GM12873 (cell line): ENCODE measurements around the gene LSM7.
A peak's percentile ranks its signal among the peaks of the same experiment; 100 is the strongest.

Experiments used
- CTCF ChIP-seq: IDR thresholded peaks from 2 replicates; pipeline ENCODE4 v1.5.1; 2012; ENCODE audit warnings: low read depth, mild to moderate bottlenecking, moderate library complexity, low read length, control low read depth; ENCODE audit not compliant: insufficient read depth; ENCODE audit errors: missing control alignments

LSM7 gene

GRCh38 chr19:2280633-2281264 is 47.6 kb downstream of the LSM7 start:
- TF ChIP-seq CTCF = no peak

GRCh38 chr19:2278459-2279158 is 49.8 kb downstream of the LSM7 start:
- TF ChIP-seq CTCF = no peak

- no peak for TF ChIP-seq CTCF
Observed at GRCh38 chr19:2277138-2277537, 51.2 kb downstream of the LSM7 start.

- no peak for TF ChIP-seq CTCF
Observed at GRCh38 chr19:2276429-2276986, 51.9 kb downstream of the LSM7 start.

- TF ChIP-seq CTCF = no peak
Observed at GRCh38 chr19:2275588-2276428, 52.6 kb downstream of the LSM7 start.

- TF ChIP-seq CTCF = peak; percentile 69
Observed at GRCh38 chr19:2274931-2275535, 53.4 kb downstream of the LSM7 start.
